Hippocampal formation (tissue), 2 donors: ENCODE data around the gene ZER1.
A peak's percentile ranks its signal among the peaks of the same experiment; 100 is the strongest.
"Not testable (repeated sequence)": the region's sequence is repeated elsewhere in the genome, so short reads cannot be mapped to it uniquely, and the experiment has no call there.

ENCODE experiments used
- DNase-seq, 2 donors: peaks; one replicate each; lab custom pipeline; 2025; lab: John Stamatoyannopoulos, UW

ZER1 gene

DNA sequence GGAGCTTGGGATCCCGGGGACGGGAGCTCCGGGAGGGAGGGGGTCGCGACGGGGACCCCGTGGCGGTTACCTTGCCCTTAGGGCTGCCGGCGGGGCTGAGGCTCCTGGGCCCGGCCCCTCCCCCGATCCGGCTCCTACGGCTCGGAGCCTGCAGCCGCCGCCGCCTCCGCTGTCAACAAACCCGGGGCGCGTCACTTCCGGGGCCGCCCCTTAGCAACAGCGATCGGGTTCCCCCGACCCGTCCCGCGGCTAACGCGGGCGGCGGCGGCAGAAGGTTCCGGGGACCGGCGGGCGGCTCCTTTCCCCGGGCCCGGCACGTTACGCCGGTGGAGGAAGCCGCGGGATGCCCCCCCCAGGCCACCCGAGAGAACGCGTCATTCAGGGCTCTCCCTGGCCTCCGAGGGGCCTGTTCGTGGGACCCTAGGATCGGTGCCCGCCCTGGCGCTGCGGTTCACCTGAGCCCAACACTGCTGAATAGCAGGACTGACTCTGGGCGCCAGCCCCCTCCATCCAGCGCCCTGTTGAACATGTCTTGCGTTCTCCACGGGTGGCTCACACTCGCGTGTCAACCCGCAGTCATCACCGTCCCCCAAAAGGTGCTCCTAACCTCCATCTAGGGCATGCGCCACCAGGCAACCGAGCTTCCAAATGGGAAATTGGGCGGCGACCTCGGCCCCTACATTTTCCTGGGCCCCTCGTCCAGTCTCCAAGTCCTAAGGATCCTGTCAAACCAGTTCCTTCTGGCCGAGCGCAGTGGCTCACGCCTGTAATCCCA lies at the start of gene ZER1:
Gene ZER1 (minus strand): TSS at position 183 of the 775 bp plus-strand sequence. CDS start 16,362 bp downstream, outside the sequence.
- DNase-seq: peak; percentile 83

GRCh38 chr9:128820665-128821583 lies 49.2 kb upstream of the ZER1 start:
- no peak for DNase-seq

DNA sequence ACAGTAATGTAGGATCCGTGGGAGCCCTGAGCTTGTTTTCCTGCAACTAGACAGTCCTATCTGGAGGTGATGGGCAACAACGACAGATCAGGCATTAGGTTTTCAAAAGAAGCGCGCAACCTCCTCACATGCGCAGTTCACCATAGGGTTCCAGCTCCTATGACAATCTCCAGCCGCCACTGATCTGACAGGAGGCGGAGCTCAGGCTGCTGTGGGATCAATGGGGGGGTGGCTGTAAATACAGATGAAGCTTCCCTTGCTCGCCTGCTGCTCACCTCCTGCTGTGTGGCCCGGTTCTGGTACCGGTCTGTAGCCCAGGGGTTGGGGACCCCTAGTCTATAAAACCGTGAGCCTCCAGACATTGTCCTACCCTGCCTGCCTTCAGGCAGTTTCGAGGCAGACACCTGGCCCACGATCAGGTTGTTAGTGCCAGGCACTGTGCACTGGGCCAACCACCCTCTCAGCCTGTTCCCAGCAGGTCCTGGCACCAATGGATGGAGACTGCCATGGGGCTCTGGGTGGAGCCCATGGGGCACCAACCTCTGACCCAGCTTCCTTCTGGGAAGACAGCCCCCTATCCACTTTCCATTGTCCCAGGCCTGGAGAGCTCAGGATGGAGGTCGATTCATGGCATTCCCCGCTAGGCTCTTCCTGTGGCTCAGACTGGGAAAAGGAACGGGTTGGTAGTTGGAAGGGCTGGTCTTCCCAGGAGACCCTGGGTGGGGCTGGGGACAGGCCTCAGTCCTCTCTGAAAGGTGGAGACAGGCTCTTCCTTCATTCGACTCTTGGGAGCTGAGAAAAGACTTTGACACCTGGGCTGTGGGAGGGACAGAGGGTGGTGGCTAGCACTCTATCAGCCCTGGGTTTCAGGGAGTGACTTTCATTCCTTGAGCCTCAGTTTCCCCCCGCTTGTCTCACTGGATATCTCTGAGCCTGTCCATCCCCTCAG lies 48.3 kb upstream of the ZER1 start:
- peak in 1 of 2 donors; percentile 19 for DNase-seq

- DNase-seq: peak in 1 of 2 donors; percentile 23
Measured at GRCh38 chr9:128818839-128819715, 47.4 kb upstream of the ZER1 start.

DNA sequence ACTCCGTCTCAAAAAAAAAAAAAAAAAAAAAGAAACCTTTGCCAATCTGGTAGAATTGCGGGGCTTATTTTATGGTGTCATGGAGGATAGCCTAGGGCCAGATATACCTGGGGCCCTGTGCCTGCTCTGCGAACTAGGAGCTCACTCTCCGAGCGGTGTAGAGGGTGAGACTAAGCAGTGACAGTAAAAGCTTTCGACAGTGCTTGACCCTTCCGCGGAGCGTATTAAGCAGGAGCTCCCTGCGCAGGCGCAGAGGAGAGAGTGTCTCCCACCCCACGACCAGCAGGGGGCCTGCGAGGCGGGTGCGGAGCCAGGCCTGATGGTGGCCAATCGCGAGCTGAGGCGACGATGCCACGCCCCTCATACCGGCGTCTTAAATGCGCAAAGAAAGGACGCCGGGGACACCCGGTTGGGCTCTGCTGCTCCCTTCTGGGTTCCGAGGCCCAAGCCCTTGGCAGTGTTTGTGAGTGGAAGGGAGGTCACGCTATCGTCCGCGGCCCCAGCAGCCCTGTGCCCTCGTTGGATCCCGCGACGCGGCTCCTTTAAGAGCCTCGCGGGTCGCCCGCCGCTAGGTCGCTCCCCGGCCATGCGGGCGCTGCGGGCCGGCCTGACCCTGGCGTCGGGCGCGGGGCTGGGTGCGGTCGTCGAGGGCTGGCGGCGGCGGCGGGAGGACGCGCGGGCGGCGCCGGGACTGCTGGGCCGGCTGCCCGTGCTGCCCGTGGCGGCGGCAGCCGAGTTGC lies 46.5 kb upstream of the ZER1 start, which contains the start of gene ENDOG:
Gene ENDOG (plus strand): TSS at position 402 of the 740 bp plus-strand sequence. CDS start 185 bp downstream, at position 587.
- peak; percentile 97 for DNase-seq

DNA sequence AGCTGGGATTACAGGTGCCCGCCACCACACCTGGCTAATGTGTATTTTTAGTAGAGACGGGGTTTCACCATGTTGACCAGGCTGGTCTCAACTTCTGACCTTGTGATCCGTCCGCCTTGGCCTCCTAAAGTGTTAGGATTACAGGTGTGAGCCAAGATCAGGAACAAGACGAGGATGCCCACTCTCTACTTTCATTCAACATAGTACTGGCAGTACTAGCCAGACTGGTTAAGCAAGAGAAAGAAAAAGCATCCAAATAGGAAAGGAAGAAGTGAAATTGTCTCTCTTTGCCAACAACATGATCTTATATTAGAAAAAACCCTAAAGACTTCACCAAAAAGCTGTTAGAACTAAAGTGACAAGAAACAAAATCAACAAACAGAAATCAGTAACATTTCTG lies 39.1 kb upstream of the ZER1 start:
- no peak for DNase-seq

DNA sequence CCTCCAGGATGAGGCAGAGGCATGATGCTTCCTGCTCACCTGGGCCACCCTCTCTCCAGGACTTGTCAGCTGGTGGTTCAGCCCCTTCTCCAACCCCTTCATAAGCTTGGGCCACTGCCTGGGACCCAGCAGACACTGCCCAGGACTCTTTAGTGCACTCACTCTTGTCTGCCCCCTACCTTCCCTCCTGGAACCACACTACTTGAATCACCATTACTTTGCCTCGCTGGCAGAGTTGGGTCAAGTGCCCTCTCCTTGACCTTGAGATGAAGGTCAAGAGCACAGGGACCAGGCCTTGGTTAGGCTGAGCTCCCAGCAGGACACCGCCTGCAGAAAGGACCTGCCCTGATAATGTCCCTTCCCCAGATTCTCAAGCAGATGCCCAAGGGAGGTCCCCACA lies 38.1 kb upstream of the ZER1 start:
- DNase-seq: no peak

- DNase-seq: no peak
Measured at GRCh38 chr9:128809036-128809599, 37.4 kb upstream of the ZER1 start.

GRCh38 chr9:128808543-128808942 lies 36.8 kb upstream of the ZER1 start:
- DNase-seq: no peak

DNA sequence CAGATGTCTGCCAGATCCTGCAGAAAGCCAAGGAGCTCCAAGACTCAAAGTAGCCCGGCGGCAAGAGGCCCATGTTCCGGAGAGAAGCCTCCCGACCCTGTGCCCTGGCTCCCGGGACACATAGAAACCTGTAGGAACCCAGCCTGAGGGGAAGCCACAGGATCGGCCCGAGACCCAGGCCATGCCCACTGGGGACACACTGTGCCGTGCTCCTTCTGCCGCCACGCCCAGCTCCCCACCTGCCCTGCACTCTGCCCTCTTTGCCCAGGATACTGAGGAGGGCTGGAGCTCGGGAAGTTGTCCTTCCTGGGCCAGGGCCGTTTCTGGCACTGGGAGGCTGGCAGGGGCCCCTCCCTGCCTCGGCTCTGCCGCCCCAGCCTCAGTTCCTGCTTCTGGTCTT lies 36.1 kb upstream of the ZER1 start:
- no peak for DNase-seq

- peak; percentile 45 to 53 for DNase-seq
Measured at GRCh38 chr9:128805661-128806060, 33.9 kb upstream of the ZER1 start.

GRCh38 chr9:128802482-128802881 lies 30.8 kb upstream of the ZER1 start:
- DNase-seq: no peak

DNA sequence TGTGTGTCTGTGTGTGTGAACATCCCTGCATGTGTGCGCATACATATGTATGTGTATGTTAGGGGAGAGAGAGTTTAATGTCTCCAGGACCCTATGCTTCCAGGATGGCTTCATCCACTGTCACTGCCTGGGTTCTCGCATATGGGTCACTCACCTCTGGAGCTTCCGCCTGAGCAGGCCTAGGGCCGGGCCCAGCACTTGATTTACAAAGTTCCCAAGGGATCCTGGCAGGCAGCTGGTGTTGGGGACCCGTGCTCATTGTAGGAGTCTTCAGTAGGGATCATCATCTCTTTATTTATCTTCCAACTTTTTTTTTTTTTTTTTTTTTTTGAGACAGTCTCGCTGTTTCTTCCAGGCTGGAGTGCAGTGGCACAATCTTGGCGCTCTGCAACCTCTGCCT lies 28.3 kb upstream of the ZER1 start:
- no peak for DNase-seq

GRCh38 chr9:128798896-128799295 lies 27.2 kb upstream of the ZER1 start:
- no peak for DNase-seq

DNA sequence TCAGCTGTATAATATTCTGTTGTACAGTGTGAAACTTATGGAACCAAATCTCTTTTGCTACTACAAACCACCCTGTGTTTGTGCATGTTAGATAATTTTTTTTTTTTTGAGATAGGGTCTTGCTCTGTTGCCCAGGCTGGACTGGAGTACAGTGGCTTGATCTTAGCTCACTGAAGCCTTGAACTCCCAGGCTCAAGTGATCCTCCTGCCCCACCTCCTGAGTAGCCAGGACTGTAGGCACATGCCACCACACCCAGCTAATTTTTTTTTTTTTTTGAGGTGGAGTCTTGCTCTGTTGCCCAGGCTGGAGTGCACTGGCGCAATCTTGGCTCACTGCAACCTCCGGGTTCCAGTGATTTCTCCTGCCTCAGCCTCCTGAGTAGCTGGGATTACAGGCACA lies 23.2 kb upstream of the ZER1 start:
- not testable (repeated sequence) for DNase-seq

GRCh38 chr9:128792978-128793686 lies 21.4 kb upstream of the ZER1 start:
- DNase-seq: no peak

GRCh38 chr9:128792134-128792533 lies 20.4 kb upstream of the ZER1 start:
- no peak for DNase-seq

DNA sequence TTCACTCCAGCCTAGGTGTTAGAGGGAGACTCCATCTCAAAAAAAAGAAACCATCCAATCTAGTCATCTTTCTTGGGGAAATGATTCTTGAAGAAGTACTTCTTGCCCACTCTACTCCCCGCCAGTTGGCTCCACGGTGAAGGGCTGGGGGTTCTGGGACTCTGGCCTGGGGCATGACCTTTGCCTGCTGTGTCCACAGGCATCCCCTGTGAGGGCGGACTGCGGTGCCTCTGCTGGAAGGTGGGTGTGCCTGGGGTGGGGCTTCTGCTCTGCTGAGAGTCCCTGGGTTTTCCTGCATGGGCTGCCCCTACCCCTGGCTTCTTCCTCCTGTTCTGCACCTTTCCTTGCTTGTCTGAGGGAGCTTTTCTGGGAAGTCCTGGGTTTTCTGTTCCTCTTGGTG lies 18.8 kb upstream of the ZER1 start:
- DNase-seq: no peak

- no peak for DNase-seq
Measured at GRCh38 chr9:128788445-128788844, 16.7 kb upstream of the ZER1 start.
